DMS 273 (cell line): ENCODE results near the gene PABPC1L.
"Not testable (repeated sequence)": the region's sequence is repeated elsewhere in the genome, so short reads cannot be mapped to it uniquely, and the experiment has no call there.

ENCODE experiments used
- DNase-seq: peaks from one replicate; lab custom pipeline; 2025; ENCODE audit not compliant: unreplicated experiment; lab: John Stamatoyannopoulos, UW

PABPC1L gene

DNA sequence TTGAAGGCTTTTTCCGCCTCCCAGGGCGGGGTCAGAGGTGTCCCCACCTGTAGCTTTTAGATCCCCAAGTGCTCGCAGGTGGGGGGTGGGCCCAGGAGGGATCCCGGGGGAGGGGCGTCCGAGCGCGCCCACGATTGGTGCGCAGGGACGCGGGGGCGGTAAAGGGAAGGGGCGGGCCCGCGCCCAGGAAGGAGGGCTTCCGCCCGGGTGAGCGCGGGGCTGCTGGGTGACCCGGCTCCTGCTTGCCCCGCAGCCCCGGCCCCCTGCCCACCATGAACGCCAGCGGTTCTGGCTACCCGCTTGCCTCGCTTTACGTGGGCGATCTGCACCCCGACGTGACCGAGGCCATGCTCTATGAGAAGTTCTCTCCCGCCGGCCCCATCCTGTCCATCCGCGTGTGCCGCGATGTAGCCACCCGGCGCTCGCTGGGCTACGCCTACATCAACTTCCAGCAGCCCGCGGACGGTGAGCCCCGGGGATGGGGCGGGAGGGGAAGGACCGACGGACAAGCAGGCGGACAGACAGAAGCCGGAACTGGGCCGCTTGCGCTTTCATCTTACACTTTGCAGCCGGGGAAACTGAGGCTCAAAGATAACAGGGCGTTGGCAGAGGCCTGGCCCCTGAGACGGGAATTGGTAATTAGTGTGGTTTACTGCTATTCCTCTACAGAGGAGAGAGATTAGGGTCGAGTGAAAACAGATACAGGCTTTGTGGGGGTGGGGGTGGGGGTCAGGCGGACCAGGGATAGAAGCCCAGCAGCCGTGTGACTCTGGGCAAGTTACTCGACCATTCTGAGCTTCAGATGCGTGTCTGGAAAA is at the start of gene PABPC1L:
Gene PABPC1L (plus strand): TSS at position 189 of the 818 bp plus-strand sequence. CDS start 84 bp downstream, at position 273.
- peak; percentile 88 for DNase-seq

DNA sequence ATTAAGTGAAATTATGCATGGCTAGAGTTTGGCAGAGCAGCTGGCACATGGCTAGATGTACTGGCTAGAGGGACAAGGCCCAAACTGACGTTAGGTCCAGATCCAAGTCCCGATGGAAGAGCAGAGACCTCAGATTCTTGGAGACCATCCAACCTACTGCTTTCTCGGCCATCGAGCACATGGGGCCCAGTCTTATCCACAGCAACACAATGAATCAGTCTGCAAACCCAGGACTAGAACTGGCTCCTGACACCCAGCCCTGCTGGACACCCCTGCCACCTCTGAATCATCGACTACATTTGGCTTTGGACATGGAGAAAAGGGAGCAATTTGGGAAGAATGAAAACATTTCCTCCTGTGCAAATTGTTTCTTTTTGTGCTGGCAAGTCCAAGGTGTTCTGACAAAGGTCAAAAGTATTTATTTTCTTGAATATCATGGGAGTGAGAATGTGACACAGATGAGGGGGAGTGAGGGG is 48.3 kb upstream of the PABPC1L start:
- peak; percentile 18 for DNase-seq

DNA sequence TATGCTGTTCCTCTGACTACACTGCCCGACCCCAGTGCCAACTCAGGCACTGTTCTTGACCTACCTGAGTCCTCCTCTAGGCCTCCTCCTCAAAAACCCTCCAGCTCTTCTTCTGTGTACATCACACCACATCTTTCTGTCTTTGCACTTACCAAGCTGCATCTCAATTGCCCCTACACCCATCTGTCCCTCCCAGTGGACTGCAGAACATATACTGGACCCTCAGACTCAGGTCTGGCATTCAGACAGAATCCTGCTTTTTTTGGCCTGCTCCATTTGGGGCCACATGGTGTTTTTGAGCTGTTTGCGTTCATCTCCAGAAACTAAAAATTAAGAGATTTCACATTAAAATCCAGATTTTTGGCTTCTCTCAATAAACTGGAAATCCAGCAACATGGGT is 47.6 kb upstream of the PABPC1L start:
- no peak for DNase-seq

DNA sequence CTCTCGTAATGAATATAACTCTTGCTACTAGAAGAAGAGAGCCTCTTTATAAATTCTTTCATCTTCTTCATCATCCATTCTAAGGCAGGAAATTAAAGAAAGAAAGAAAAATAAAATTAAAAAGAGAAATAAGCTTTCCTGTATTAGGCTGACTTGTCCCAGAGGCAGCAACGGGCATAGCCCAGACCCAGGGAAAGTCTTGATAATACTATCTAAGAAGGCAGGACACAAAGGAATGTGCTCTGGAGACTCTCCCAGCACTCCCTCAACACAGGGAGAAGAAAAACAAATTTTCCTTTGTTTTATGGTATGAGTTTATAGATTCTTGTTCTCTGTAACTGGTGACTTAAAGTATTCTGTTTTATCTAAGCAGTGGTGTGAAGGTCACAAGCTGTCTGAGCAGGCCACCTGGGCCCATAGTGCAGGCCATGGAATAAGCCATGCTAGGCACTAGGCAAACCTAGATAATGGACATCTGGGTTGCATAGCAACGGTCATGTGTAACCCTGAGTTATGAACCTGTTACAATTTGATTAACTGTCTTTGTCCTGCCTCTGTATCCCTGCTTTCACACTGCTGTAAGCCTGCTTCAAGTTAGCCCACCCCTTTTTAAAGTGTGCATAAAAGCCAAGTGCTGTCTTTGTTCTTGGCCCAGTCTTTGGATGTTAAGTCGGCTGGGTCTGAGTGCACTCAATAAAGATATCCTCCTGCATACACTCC is 46.3 kb upstream of the PABPC1L start:
- DNase-seq = peak; percentile 56

DNA sequence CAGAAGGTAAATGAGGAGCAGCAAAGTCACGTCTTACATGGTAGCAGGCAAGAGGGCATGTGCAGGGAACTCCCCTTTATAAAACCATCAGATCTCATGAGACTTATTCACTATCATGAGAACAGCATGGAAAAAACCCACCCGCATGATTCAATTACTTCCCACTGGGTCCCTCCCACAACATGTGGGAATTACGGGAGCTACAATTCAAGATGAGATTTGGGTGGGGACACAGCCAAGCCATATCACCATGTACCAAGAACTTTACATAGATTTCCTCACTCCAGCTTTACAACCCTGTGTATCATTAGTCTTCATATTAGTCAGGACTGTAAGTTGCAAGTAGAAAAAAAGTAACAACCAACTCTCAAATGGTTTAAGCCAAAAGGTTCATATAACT is 45.4 kb upstream of the PABPC1L start:
- not testable (repeated sequence) for DNase-seq

DNA sequence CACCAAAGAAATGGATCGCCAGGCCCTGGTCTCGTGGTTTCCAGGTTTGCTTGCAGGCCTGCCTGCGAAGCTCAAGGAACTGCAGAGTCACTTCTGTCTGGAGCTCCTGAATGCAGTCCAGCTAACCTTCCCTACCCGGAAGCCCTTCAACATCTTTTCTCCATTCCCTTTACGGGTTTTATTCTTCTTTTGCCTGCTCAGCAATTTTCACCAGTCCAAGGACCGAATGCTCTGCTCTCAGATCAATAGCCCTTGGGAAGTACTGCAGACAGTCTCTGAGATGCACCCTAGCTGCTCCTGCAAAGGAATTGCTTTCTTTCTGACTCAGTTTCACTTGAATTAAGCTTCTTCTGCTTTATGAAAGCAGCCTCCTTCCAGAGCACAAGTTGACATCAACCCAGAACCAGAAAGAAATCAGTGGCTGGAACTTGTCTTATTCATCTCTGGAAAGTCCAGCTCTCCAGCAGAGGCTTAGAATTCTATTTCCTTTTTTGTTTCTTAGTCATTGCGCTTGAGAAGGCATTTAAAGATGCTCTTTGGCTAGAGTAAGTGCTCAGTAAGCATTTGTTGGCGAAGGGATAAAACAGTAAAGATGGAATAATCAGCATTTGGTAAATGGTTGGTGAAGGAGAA is 43.0 kb upstream of the PABPC1L start:
- DNase-seq = no peak

DNA sequence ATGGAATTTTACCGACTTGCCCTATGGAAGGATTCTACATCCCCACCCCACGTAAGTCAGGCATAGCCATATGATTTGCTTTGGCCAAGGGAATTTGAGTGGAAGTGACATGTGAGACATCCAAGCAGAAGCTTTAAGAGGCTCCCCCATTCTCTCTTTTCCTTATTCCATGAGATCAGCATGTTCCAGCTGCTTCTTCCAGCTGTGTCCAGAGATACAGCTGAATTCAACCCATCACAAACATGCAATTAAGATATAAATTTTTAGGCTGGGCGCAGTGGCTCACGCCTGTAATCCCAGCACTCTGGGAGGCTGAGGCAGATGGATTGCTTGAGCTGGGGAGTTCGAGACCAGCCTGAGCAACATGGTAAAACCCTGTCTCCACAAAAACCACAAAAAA is 40.4 kb upstream of the PABPC1L start:
- no peak for DNase-seq

DNA sequence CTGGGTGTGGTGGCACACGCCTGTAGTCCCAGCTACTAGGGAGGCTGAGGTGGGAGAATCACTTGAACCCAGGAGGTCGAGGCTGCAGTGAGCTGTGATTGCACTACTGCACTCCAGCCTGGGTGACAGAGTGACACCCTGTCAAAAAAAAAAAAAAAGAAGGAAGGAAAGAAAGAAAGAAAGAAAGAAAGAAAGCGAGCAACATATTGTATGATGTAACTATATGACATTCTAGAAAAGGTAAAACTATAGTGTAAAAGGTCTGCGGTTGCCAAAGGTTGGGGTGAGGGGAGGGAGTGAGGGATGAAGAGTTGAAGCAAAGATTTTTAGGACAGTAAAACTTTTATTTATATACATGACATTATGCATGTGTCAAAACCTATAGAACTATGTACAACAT is 27.5 kb upstream of the PABPC1L start:
- not testable (repeated sequence) for DNase-seq

DNA sequence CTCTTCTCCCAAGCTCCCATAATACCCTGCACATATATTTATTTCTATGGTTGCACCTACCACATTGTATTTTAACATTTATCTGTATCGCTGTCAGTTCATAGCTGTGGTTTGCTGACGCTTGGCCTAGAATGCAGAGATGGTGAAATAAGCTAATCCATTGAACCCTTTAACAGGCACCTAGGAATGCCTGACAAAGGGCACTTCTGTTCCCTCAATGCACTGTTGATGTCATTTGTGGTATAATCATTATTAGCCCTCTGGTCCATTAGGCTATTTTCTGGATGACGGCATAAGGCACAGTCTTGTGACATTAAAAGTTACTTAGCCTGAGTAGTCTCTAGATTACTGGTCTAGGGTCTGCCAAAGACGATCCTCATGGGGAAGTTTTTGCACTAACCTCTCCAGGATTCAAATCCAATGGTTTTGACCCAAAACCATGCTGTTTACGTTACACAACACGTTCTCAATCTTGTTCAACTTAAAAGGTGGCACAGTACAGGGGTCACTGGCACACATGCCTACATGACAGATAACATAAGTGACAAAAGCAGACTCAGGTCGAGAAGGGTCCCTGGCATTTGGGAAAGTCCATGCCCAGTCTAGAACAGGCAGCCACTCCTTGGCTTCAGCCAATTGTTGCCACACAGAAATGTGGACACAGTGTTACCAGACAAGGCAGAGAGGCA is 26.5 kb upstream of the PABPC1L start:
- DNase-seq = no peak

DNA sequence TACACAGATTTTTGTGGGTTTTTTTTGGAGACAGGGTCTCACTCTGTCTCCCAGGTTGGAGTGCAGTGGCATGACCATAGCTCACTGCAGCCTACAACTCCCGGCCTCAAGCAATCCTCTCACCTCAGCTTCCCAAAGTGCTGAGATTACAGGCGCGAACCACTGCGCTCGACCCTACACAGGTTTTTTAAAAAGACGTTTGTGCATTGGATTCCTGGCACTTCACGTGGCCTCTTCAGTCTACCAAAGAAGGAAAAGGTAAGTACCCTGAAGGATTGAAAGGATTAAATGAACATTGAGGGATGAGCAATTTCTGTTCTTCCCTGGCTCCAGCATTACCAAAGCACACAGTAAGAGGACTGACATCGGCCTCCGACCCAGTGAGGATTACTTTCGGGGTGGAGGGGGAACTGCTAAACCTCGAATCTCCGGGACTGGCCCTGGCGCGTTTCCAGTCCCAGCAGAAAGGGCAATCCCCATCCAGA is 24.9 kb upstream of the PABPC1L start:
- DNase-seq = no peak

DNA sequence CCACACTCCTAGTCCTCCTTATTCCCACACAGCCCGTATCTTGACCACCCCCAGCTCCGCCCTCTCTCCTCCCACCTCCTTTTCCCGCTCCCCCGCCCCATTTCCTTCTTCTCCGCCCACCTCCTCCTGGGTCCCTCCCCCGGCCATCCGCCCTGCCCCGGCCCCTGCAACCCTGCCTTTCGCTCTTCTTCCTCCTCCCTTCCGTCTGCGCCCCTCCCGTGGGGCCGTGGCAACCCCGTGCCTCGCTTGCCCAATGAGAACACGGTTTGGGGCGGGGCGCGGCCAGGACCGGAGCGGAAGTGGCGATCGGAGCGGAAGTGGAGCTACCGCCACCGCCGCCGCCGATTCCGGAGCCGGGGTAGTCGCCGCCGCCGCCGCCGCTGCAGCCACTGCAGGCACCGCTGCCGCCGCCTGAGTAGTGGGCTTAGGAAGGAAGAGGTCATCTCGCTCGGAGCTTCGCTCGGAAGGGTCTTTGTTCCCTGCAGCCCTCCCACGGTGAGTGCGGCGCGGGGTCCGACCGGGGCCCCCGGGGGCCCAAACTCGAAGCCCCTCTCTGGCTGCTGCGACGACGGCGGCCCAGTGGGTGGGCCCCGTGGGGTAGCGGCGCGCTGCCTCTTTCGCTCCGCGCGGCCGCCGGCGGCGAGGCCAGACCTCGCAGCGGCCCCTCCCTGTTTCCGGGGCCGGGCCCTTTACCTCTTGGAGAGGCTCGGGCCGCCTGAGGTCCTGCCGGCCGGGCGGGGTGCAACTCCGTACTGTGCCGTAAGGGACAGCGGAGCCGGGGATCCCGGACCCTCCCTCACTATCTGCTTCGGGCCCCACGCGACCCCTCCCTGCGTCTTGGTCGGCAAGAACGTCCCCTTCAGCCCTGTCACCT is 24.2 kb upstream of the PABPC1L start, which contains the start of gene YWHAB:
Gene YWHAB (plus strand): TSS at position 314 of the 874 bp plus-strand sequence. CDS start 15,829 bp downstream, outside the sequence.
- peak; percentile 99 for DNase-seq

DNA sequence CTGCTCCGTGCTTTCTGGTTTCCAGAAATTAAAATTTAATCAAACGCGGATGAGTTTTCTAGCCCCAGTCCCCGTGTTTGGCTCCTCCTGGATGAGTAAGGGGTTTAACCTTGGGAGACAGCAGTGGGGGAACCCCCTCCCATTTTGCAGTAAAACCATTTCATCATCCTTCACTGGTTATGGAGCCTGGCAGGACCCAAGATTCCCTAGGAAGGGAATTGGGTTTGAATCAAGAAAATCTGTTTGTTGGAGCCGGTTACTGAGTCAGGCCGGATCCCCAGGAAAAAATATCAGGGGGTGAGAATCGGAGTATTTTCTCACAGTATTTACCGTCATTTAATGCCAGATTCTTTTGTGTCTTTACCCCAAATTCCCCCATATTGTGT is 23.6 kb upstream of the PABPC1L start:
- peak; percentile 46 for DNase-seq

DNA sequence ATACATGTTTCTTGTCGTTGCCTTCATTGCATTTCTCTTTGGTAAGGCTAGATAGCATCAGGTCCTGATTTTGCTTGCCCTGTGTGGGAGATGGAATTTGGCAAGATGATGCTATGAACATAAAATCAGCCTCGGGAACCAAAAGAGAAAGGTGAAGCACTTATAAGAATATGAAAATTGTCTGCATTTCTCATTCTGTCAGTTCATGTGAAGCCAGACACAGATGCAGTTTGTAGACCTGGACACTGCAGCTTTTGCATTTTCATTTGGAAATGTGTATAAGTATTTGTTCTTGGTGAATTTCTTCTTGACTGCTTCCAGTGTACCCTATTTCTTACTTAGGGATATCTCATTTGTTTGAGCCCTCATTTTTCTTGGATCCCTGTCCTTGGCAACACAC is 23.0 kb upstream of the PABPC1L start:
- DNase-seq = no peak

DNA sequence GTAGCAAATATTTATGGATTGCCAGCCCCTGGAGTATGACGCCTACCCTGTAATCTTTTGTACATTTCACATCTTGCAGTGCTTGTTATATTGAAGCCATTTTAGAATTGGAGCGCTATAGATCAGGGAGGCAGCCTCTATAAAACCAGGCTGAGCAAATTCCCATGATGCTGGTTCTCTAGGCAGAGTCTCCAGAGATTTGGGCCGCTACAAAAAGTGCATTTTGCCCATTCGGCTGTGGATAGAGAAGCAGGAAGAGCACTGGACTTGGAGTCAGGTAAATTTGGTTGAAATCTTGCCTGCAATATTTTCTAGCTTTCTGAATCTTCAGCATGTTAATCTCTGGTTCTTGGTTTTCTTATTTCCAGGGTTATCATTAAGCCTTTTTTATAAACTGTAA is 22.4 kb upstream of the PABPC1L start:
- DNase-seq = no peak

DNA sequence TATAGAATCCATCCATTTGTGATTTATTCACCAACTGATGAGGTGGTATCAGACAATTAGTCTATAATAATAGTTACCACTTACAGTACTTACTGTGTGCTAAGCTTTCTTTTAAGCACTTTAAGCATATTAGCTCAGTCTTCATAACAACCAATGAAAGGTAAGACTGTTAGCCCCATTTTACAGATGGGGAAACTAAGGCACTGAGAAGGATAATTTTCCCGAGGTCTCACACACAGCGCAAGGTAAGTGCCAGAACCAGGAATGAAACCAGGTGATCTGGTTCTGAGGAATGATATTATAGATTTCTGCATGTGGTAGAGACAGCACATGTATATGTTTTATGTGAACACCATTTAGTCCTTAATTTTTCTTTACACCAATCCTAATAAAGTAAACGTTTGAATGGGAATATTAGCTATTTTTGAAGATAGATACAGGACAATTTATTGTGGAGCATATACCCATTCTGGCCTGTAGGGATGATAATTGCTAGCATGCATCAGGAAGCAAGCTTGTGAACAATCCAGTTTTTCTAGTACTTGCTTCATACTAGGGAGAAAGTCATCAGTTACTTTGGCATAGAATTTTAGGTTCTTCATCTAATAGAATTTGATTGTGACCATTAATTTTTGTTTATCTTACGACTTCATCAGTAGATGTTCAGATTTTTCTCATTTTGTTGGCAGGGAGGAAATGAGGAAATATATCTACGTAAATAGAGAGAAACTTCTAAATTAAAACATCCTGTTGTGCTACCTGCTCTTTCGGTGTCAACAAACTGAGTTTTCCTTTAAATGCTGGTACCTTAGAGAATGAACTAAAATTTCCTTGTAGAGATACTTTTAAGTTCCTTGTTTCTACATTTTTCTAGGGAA is 21.4 kb upstream of the PABPC1L start:
- peak; percentile 16 for DNase-seq

DNA sequence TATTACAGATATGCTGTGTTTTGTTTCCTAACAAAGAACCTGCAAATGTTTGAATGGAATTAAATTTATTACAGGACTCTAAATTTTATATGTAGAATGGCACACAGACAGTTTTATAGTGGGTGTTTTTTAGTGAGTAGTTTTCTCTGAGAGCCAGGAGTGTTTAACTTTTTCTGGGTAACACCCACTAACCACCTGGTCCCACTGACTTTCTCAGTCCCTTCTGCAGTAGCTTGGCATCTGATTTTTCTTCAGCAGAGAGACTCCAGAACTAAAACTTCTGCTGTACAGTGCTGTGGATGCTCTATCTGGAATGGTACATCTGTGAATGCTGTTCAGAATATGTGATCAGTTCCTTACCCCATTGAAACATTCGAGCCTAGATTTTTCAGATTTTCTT is 18.0 kb upstream of the PABPC1L start:
- no peak for DNase-seq

DNA sequence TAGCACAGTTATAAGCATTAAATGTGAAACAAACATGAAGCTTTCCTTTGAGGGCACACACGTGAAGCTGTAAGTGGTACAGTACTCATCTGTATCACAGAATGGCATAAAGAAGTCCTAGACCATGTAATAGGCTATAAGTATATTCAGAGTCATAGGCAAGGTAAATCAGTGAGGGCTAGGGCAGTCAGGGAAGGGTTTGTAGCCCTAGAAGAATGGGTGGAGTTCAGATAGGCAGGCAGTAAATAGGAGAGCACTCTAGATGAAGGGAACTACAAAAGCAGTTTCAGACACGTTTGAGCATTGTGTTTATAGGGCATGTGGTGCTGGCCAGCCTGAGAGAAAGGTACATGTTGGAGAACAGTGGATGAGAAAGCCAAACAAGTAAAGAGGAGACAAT is 14.9 kb upstream of the PABPC1L start:
- no peak for DNase-seq

DNA sequence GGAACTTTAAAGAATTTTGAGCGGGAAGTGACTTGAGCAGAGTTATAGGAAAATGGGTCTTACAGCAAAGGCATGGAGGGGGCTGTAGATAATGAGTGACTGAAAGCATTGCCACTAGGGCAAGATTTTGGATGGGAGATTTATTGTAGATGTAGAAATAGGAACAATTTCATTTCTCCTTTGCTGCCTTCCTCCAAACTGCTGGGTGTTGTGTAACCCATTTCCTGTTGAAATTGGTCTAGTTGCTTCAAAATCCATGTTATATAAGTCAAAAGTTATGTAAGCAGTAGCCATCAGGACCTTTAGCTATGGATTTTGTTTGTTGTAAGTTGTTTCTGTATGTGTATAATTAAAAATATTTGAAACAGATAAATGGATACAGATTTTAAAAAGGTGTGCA is 13.3 kb upstream of the PABPC1L start:
- DNase-seq = no peak

DNA sequence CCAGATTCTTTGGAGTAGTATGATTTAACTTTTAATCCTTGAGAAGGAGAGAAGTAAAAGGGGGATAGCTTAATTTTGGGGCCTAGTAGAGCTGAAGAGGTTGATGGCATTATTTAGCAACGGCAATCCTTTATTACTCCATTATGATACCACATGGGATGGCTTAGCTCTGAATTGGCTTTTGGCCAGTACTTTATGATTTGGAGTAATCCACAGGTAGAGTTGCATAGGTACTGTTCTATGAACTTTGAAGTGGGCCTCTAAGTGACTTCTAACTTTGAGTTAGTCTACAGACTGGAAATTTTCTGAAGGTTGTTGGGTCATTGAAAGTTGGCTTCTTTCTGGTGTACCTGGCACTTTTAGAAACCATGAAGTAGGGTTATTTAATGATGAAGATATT is 12.7 kb upstream of the PABPC1L start:
- no peak for DNase-seq
